ENCODE results near the gene C19orf12.

DNA sequence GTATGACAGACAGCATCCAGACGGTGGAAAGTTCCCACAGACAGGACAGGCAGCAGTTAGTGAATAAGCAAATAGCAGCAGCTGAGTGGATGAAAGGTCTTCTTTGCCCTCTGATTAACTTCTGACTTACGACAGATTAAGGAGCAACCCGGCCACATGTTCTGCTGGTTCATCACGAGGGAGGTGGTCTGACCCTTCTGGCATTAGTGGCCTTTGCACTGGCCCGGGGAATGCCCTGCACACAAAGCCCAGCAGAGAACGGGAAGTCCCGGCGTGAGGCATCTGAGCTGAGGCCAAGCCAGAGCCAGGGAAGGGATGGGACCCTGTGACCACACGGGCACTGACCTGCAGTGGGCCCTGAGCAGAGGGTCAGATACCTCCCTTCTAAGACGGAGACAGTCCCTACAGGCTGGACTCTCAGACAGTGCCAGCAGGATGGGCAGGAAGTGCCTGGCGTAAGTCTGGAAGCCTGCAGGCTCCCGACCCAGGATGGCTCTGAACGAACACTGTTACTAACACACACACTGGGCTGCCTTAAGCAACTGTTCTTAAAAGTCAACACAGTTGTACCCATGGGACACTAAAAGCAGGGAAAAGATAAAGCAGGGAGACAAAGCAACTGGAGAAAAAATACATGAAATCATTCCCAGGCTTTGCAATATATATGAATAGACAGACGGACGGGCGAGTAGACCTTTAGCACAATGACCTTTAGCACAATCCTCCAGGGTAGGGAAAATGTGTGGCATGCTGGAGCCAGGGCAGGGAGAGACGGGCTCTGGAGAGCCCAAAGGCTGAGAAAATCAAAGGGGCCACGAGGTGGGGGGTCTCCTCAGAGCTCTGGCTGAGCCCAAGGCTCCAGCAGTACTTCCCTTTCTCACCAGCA, 6.3 kb downstream of the C19orf12 start:
- TF ChIP-seq RBM39 (IDR thresholded peaks at IDR 0.05; ENCODE audit: low read depth, low read length, poor library complexity, severe bottlenecking) (no peak), SP140L (CRISPR knock-in tag; IDR thresholded peaks at IDR 0.05; ENCODE audit: borderline replicate concordance) (no peak), HNRNPL (IDR thresholded peaks at IDR 0.05; ENCODE audit: low read depth, low read length) (peak; percentile 78; the same call in 1 of the 2 replicates), ZKSCAN1 (IDR thresholded peaks at IDR 0.05; ENCODE audit: low read length) (no peak), ZNF780A (CRISPR knock-in tag; IDR thresholded peaks at IDR 0.05) (no peak), ZNF143 (CRISPR knock-in tag; IDR thresholded peaks at IDR 0.05) (no peak), ZNF792 (CRISPR knock-in tag; IDR thresholded peaks at IDR 0.05) (peak; percentile 43; the same call in 1 of the 2 replicates), ZNF644 (CRISPR knock-in tag; IDR thresholded peaks at IDR 0.05; ENCODE audit: low read depth) (0 out of 2 replicates have a peak, but pooled peaks have one; percentile 21)
- TF ChIP-seq, protein P1, sequence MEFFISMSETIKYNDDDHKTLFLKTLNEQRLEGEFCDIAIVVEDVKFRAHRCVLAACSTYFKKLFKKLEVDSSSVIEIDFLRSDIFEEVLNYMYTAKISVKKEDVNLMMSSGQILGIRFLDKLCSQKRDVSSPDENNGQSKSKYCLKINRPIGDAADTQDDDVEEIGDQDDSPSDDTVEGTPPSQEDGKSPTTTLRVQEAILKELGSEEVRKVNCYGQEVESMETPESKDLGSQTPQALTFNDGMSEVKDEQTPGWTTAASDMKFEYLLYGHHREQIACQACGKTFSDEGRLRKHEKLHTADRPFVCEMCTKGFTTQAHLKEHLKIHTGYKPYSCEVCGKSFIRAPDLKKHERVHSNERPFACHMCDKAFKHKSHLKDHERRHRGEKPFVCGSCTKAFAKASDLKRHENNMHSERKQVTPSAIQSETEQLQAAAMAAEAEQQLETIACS (CRISPR knock-in tag; IDR thresholded peaks at IDR 0.05): no peak
- TF ChIP-seq, protein P2, sequence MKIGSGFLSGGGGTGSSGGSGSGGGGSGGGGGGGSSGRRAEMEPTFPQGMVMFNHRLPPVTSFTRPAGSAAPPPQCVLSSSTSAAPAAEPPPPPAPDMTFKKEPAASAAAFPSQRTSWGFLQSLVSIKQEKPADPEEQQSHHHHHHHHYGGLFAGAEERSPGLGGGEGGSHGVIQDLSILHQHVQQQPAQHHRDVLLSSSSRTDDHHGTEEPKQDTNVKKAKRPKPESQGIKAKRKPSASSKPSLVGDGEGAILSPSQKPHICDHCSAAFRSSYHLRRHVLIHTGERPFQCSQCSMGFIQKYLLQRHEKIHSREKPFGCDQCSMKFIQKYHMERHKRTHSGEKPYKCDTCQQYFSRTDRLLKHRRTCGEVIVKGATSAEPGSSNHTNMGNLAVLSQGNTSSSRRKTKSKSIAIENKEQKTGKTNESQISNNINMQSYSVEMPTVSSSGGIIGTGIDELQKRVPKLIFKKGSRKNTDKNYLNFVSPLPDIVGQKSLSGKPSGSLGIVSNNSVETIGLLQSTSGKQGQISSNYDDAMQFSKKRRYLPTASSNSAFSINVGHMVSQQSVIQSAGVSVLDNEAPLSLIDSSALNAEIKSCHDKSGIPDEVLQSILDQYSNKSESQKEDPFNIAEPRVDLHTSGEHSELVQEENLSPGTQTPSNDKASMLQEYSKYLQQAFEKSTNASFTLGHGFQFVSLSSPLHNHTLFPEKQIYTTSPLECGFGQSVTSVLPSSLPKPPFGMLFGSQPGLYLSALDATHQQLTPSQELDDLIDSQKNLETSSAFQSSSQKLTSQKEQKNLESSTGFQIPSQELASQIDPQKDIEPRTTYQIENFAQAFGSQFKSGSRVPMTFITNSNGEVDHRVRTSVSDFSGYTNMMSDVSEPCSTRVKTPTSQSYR (CRISPR knock-in tag; IDR thresholded peaks at IDR 0.05; ENCODE audit: borderline replicate concordance): peak; percentile 56; the same call in 1 of the 2 replicates
- TF ChIP-seq, protein P3, sequence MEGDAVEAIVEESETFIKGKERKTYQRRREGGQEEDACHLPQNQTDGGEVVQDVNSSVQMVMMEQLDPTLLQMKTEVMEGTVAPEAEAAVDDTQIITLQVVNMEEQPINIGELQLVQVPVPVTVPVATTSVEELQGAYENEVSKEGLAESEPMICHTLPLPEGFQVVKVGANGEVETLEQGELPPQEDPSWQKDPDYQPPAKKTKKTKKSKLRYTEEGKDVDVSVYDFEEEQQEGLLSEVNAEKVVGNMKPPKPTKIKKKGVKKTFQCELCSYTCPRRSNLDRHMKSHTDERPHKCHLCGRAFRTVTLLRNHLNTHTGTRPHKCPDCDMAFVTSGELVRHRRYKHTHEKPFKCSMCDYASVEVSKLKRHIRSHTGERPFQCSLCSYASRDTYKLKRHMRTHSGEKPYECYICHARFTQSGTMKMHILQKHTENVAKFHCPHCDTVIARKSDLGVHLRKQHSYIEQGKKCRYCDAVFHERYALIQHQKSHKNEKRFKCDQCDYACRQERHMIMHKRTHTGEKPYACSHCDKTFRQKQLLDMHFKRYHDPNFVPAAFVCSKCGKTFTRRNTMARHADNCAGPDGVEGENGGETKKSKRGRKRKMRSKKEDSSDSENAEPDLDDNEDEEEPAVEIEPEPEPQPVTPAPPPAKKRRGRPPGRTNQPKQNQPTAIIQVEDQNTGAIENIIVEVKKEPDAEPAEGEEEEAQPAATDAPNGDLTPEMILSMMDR (CRISPR knock-in tag; IDR thresholded peaks at IDR 0.05): no peak
- TF ChIP-seq, protein P4, sequence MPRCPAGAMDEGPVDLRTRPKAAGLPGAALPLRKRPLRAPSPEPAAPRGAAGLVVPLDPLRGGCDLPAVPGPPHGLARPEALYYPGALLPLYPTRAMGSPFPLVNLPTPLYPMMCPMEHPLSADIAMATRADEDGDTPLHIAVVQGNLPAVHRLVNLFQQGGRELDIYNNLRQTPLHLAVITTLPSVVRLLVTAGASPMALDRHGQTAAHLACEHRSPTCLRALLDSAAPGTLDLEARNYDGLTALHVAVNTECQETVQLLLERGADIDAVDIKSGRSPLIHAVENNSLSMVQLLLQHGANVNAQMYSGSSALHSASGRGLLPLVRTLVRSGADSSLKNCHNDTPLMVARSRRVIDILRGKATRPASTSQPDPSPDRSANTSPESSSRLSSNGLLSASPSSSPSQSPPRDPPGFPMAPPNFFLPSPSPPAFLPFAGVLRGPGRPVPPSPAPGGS (CRISPR knock-in tag; IDR thresholded peaks at IDR 0.05): no peak
